Psoas muscle (tissue), 8 donors: ENCODE measurements around the gene RAB17. TPM values are rescaled to one million over a fixed set of nuclear protein-coding genes. Genes with fewer than 3 reads are reported as not detected.

Experiments
- ATAC-seq, 4 donors: fragments of 200-7000 bp; cut with Tn5 transposase; one replicate each; pipeline ENCODE4 v1.9.1; 2020; ENCODE audit warnings: moderate library complexity in 3 of 4, mild to moderate bottlenecking in 2 of 4
- DNase-seq, 2 donors: peaks; one replicate each; pipeline ENCODE4 v3.0.0-alpha.2; 2020
- H3K27ac ChIP-seq: fragments of 200-600 bp; one replicate; pipeline ENCODE4 v1.8.0; 2022
- H3K27me3 ChIP-seq, 3 donors: fragments of 200-600 bp in 1 of 3; one replicate each; pipeline versions ENCODE4 v1.6.1 to v1.8.0; 2013 to 2022; ENCODE audit warnings: low read length in 2 of 3, mild to moderate bottlenecking in 2 of 3, moderate library complexity in 1 of 3; ENCODE audit not compliant: insufficient read depth in 3 of 3
- H3K36me3 ChIP-seq, 2 donors: fragments of 200-600 bp in 1 of 2; one replicate each; pipeline versions ENCODE4 v1.6.1 to v1.8.0; 2013 to 2022; ENCODE audit warnings: low read depth in 1 of 2, mild to moderate bottlenecking in 1 of 2, moderate library complexity in 1 of 2; ENCODE audit not compliant: insufficient read depth in 1 of 2
- H3K4me1 ChIP-seq: fragments of 200-600 bp; one replicate; pipeline ENCODE4 v1.8.0; 2022
- H3K4me3 ChIP-seq: fragments of 200-600 bp; one replicate; pipeline ENCODE4 v1.8.0; 2022; ENCODE audit warnings: mild to moderate bottlenecking
- H3K9me3 ChIP-seq: fragments of 200-600 bp; one replicate; pipeline ENCODE4 v1.8.0; 2022
- WGBS, 3 donors: extraction: QIAGEN DNeasy Blood & Tissue Kit; methylation state at CpG; one replicate each; pipeline versions ENCODE4 v1.1.6 to v1.1.7; 2013; 5-methylcytosine and 5-hydroxymethylcytosine counted together
- intact Hi-C, 2 donors: fragments of 100-400 bp; cut with DNase I; formaldehyde crosslinking; loops; one replicate each; pipeline versions ENCODE4 v1.11.0 to v1.14.2; 2022
- polyA plus RNA-seq, 3 donors: library from polyadenylated mRNA; stranded (reverse); fragments of 200-250 nt; gene quantifications; one replicate each; pipeline ENCODE4 v1.2.3, GENCODE V29; 2013
- total RNA-seq, 4 donors: library from RNA; stranded (reverse); fragmentation: NEBNext Ultra II Directional in 2 of 4; extraction: Animal tissue kit (Norgen Biotek cat#: 25700) in 2 of 4; gene quantifications; one replicate each; pipeline versions ENCODE4 v1.2.1 to v1.2.4, GENCODE V29; 2021 to 2023
- TF ChIP-seq, protein P1 (sequence below): fragments of 200-600 bp; IDR thresholded peaks from one replicate; pipeline ENCODE4 v1.8.0; 2022; ENCODE audit warnings: antibody characterized with exemption
- donor health status: healthy with polysubstance abuse.
- donor health status: DM: no; HTN: no; CAD: no; lungs with moderate emphysema.
- donor health status: Bipolar disorder and iron deficiency.
- donor health status: healthy.
- donor health status: DM: yes; HTN: yes; CAD: no.
- donor health status: DM: no; HTN: no; CAD: no.
- donor health status: DM: no; HTN: no; CAD: no.
- donor health status: DM: yes; HTN: yes; CAD: no.

The RAB17 gene
- total and polyA plus RNA-seq, 7 donors, result 0.52 to 1.5 (median 1.2) TPM

DNA sequence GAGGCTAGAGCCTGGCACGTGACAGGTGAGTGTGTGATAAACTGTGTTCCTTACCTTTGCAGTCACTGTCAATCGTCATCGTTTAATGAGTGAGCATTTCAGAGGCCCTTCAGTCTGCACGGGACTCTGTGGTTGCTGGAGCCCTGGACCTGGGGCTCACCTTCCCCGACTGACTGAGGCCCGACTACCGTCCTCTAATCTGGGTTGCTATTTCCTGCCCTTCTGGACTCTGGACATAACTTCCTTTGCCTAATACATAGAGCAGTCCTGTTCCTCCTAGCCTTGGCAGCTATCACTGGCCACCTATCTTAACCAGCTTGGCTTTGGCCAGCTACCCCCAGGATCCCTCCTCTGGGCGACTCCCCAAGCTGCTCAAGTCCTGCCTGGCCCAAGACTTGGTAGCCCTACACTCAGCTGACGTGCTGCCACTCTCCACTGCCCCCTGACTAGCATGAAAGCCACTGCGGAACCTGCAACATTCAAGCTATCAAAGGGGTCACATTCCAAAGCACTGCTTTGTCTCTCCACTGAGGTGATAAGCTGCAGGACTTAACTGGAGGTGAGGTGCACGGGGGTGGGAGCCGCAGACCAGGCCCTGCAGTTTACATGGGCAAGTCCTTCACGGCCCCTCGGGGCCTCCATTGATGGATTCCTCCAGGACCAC lies 11.1 kb upstream of the RAB17 start:
- Histone ChIP-seq H3K4me3 (no peak overlapping the region), H3K27me3 (no peaks in the 10 kb centered on the region), H3K36me3 (no peaks in the 10 kb centered on the region), H3K4me1 (peaks cover 26% of the 10 kb centered on the region), H3K9me3 (no peaks in the 10 kb centered on the region), H3K27ac (peak overlapping the region; percentile 93)
- no peak for DNase-seq
- no peak for ATAC-seq
- intact Hi-C loops, result loop anchor here in 1 of 2 donors (5.0 kb wide), 2 partner anchors 61 to 146 kb away; no protein-coding TSS in a partner anchor
- TF ChIP-seq, protein P1, sequence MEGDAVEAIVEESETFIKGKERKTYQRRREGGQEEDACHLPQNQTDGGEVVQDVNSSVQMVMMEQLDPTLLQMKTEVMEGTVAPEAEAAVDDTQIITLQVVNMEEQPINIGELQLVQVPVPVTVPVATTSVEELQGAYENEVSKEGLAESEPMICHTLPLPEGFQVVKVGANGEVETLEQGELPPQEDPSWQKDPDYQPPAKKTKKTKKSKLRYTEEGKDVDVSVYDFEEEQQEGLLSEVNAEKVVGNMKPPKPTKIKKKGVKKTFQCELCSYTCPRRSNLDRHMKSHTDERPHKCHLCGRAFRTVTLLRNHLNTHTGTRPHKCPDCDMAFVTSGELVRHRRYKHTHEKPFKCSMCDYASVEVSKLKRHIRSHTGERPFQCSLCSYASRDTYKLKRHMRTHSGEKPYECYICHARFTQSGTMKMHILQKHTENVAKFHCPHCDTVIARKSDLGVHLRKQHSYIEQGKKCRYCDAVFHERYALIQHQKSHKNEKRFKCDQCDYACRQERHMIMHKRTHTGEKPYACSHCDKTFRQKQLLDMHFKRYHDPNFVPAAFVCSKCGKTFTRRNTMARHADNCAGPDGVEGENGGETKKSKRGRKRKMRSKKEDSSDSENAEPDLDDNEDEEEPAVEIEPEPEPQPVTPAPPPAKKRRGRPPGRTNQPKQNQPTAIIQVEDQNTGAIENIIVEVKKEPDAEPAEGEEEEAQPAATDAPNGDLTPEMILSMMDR, result no peak
- 81 to 90% (median 84%) methylated on average over 14 of the region's 14 CpGs for WGBS, 3 donors

DNA sequence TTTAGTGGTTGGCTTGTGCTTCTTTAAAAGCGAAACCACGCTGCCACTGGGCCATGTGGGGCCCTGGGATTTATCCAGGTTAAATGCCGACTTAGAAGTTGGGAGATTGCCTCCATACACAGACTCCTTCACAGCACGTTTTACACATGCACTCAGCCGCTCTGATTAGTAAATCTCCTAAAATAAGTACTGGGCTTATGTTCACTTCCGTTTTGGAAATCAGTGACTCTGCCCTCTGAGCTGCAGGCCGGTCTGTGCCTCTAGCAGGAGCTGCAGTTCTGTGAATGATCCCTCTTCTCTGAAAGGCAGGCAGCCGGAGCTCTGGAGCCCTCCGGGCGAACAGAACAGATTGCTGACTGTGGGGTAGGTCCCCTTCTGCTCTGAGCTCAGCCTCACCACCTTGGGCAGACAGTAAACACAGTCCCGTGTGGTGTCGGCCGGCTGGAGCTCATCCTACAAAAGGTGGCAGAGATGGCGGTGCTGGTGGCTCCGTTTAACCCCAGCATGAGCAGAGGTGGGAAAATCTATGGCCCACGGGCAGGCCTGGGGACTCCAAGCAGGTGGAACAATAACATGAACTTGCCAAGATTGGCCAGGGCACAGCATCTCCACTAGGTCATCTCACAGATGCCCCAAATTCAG lies 9.8 kb upstream of the RAB17 start:
- Histone ChIP-seq H3K27ac (peak overlapping the region; percentile 93), H3K36me3 (no peaks in the 10 kb centered on the region), H3K9me3 (no peaks in the 10 kb centered on the region), H3K4me1 (peaks cover 28% of the 10 kb centered on the region), H3K27me3 (no peaks in the 10 kb centered on the region), H3K4me3 (peak overlapping the region; percentile 54)
- DNase-seq (peak; percentile 64 to 84), ATAC-seq (peak; percentile 92 to 97 (median 94))
- TF ChIP-seq, protein P1, result peak; percentile 44
- intact Hi-C loops, result loop anchor here in 1 of 2 donors (5.0 kb wide), 2 partner anchors 62 to 147 kb away; no protein-coding TSS in a partner anchor
- 12 to 28% (median 16%) methylated on average over 16 of the region's 16 CpGs for WGBS, 3 donors

DNA sequence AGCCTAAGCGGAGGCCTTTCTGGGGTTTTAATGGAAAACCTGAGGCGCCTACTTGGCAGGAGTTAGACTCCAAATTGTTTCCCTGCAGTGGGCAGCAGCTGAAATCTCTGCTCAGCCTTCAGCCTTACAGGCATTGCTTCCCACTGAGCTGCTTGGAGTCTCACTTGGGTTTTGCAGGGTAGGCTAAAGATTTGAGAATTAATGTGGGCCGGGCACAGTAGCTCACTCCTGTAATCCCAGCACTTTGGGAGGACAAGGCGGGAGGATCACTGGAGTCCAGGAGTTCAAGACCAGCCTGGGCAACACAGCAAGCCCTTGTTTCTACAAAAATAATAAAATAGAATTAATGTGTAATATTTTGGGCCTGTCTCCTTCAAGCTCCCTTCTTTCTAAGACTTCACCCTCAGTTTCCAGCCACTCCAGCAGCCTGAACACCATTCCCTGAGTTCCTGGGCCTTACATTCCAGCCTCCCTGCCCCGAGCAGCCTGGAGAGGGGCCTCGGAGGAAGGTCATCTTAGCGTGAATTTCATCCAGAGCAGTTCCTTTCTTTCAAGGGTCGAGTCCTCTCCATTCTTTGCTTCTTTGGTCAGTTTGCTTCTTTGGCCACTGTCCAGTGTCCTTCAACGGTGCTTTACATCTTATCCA lies 9.1 kb upstream of the RAB17 start:
- DNase-seq (no peak), ATAC-seq (peak in 3 of 4 donors; percentile 7 to 19 (median 9))
- H3K9me3 ChIP-seq, result no peaks in the 10 kb centered on the region
- intact Hi-C loops, result loop anchor here in 1 of 2 donors (5.0 kb wide), 3 partner anchors 63 to 148 kb away; no protein-coding TSS in a partner anchor
- 50 to 57% (median 55%) methylated on average over 9 of the region's 9 CpGs for WGBS, 3 donors
- peak overlapping the region; percentile 93 for H3K27ac ChIP-seq
- no peaks in the 10 kb centered on the region for H3K27me3 ChIP-seq
- TF ChIP-seq, protein P1, result no peak
- H3K4me1 ChIP-seq, result peaks cover 35% of the 10 kb centered on the region
- H3K4me3 ChIP-seq, result peak overlapping the region; percentile 54
- no peaks in the 10 kb centered on the region for H3K36me3 ChIP-seq

DNA sequence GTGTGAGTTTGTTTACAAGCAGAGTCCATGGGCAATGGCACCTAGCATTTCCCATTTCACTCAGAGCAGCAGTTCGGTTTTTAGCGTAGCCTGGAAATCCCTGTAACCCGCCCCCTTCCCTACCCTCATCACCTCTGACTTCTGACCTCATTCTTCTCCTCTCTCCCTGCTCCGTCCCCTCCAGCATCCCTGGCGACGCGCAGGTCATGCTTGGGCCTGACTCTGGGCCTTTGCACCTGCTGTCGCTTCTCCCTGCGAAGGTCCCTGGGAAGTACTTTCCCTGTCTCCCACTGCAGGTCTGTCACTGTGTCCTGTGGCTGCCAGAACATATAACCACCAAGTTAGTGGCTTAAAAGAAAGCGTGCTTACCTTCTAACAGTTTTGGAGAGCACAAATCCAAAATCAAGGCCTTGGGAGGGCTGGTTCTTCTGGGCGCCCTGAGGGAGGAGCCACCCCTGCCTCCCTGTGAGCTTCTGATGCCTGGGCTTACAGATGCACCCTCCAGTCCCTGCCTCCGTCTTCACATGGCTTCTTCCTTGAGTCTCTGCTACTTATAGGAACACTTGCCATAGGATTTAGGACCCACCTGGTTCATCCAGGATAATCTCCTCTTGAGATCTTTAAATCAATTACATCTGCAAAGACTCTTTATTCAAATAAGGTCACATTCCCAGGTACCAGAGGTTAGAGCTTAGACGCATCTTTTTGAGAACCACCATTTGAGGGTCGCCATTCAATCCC lies 8.1 kb upstream of the RAB17 start:
- no peaks in the 10 kb centered on the region for H3K36me3 ChIP-seq
- TF ChIP-seq, protein P1, result no peak
- no peaks in the 10 kb centered on the region for H3K9me3 ChIP-seq
- H3K27ac ChIP-seq, result peak overlapping the region; percentile 93
- DNase-seq, result no peak
- ATAC-seq, result no peak
- no peaks in the 10 kb centered on the region for H3K27me3 ChIP-seq
- H3K4me3 ChIP-seq, result no peak overlapping the region
- peaks cover 34% of the 10 kb centered on the region for H3K4me1 ChIP-seq
- 80 to 95% (median 90%) methylated on average over 14 of the region's 14 CpGs for WGBS, 3 donors
- intact Hi-C loops, result loop anchor here in 1 of 2 donors (5.0 kb wide), 1 partner anchor 74 kb away; no protein-coding TSS in a partner anchor
